Activated gamma-delta T cell treated with Interleukin-2 at 50 U/mL for 16 hours (primary cell): Measurements from ENCODE around the gene FAM222B.
"Not testable (repeated sequence)": the region's sequence is repeated elsewhere in the genome, so short reads cannot be mapped to it uniquely, and the experiment has no call there.

Experiments used
- DNase-seq: peaks from one replicate; pipeline ENCODE4 v3.0.0-alpha.2; 2020

FAM222B gene

GRCh38 chr17:28743243-28744103, 99.1 kb downstream of the FAM222B start, which contains the start of gene TRAF4:
Gene TRAF4, plus strand, starts transcription at chr17:28744011. Its CDS starts 102 bp downstream, at chr17:28744113.
- peak; percentile 69 for DNase-seq

GRCh38 chr17:28741358-28742349, 100.9 kb downstream of the FAM222B start:
- no peak for DNase-seq

GRCh38 chr17:28740406-28741357, 101.9 kb downstream of the FAM222B start:
- DNase-seq: no peak

- no peak for DNase-seq
These were observed 103.8 kb downstream of the FAM222B start for GRCh38 chr17:28738680-28739384.

GRCh38 chr17:28737770-28738679, 104.6 kb downstream of the FAM222B start:
- no peak for DNase-seq

GRCh38 chr17:28737316-28737715, 105.3 kb downstream of the FAM222B start:
- no peak for DNase-seq

GRCh38 chr17:28735913-28736769, 106.4 kb downstream of the FAM222B start:
- not testable (repeated sequence) for DNase-seq

GRCh38 chr17:28735242-28735722, 107.3 kb downstream of the FAM222B start:
- no peak for DNase-seq

GRCh38 chr17:28734712-28735241, 107.8 kb downstream of the FAM222B start:
- DNase-seq: no peak

GRCh38 chr17:28733346-28733745, 109.2 kb downstream of the FAM222B start:
- no peak for DNase-seq

- no peak for DNase-seq
These were observed 112.7 kb downstream of the FAM222B start for GRCh38 chr17:28729950-28730330.

- DNase-seq: peak; percentile 97
These were observed 114.0 kb downstream of the FAM222B start, which contains the start of gene NEK8 for GRCh38 chr17:28728364-28729200. Gene NEK8, plus strand, starts transcription at chr17:28728788. Its CDS starts 26 bp downstream, at chr17:28728814.

- DNase-seq: peak; percentile 88
These were observed 115.7 kb downstream of the FAM222B start for GRCh38 chr17:28726627-28727491.

- peak; percentile 53 for DNase-seq
These were observed 116.4 kb downstream of the FAM222B start, which contains the start of gene TLCD1 for GRCh38 chr17:28726226-28726626. Gene TLCD1, minus strand, starts transcription at chr17:28726233. Its CDS starts 136 bp downstream, at chr17:28726097.

- no peak for DNase-seq
These were observed 116.8 kb downstream of the FAM222B start for GRCh38 chr17:28725660-28726225.

GRCh38 chr17:28725166-28725659, 117.4 kb downstream of the FAM222B start:
- no peak for DNase-seq
